Measurements from ENCODE around the gene MXD4. TPM values are rescaled to one million over a fixed set of nuclear protein-coding genes. Genes with fewer than 3 reads are reported as not detected.

MXD4 gene
- total RNA-seq, 1 experiment from 2014 or later, result 18.9 TPM

GRCh38 chr4:2219233-2219760 is 42.6 kb downstream of the MXD4 start:
- no peaks in the 10 kb centered on the region for H3K9me2 ChIP-seq (replicated peaks; ENCODE audit: low read length)
- peak; percentile 45 for DNase-seq
- H3K36me3 ChIP-seq (ENCODE audit: low read depth, low read length), result no peaks in the 10 kb centered on the region
- H3K9ac ChIP-seq (ENCODE audit: low read length), result no peak overlapping the region
- H3K4me1 ChIP-seq (ENCODE audit: insufficient read depth, low read length), result peaks cover 29% of the 10 kb centered on the region
- ATAC-seq, result no peak
- no peaks in the 10 kb centered on the region for H3F3A ChIP-seq (ENCODE audit: low read length, unreplicated experiment)
- H3K9me3 ChIP-seq (ENCODE audit: low read length), result no peaks in the 10 kb centered on the region
- POLR2A ChIA-PET (ENCODE audit: unreplicated experiment), result no interaction called here
- intact Hi-C loops (cut with micrococcal nuclease), result no loop called here
- H3K79me2 ChIP-seq (ENCODE audit: low read length), result no peaks in the 10 kb centered on the region
- TF ChIP-seq EZH2phosphoT487 (IDR thresholded peaks at IDR 0.05; ENCODE audit: borderline replicate concordance, low read length), result no peak
- TF ChIP-seq CTCF (conservative IDR thresholded peaks at IDR 0.05; ENCODE audit: low read depth, low read length), result no peak
- no peak for TF ChIP-seq EZH2 (IDR thresholded peaks at IDR 0.05; ENCODE audit: low read length, unreplicated experiment)
- H3K27ac ChIP-seq (ENCODE audit: low read length), result no peak overlapping the region
- no peak overlapping the region for H3K4me3 ChIP-seq (ENCODE audit: low read length)
- no peaks in the 10 kb centered on the region for H4K20me1 ChIP-seq (ENCODE audit: low read length)
- no TSS peak for BruUV-seq (replicated peaks)
- CTCF ChIA-PET, result interaction anchor here (1.0 to 1.1 kb wide), 2 partner anchors 19 to 243 kb away, joined by 3 read pairs; no protein-coding TSS in a partner anchor
- H3K27me3 ChIP-seq (ENCODE audit: low read length), result no peaks in the 10 kb centered on the region
- no peak overlapping the region for H3K4me2 ChIP-seq (ENCODE audit: low read length)
- H2AFZ ChIP-seq (ENCODE audit: low read length), result no peak overlapping the region

- Histone ChIP-seq H3K4me3 (ENCODE audit: low read length) (no peak overlapping the region), H3K36me3 (ENCODE audit: low read depth, low read length) (no peaks in the 10 kb centered on the region), H3K27ac (ENCODE audit: low read length) (no peak overlapping the region), H3K9ac (ENCODE audit: low read length) (no peak overlapping the region), H2AFZ (ENCODE audit: low read length) (no peak overlapping the region), H4K20me1 (ENCODE audit: low read length) (no peaks in the 10 kb centered on the region), H3K9me3 (ENCODE audit: low read length) (no peaks in the 10 kb centered on the region), H3K27me3 (ENCODE audit: low read length) (no peaks in the 10 kb centered on the region), H3K4me1 (ENCODE audit: insufficient read depth, low read length) (peaks cover 29% of the 10 kb centered on the region), H3F3A (ENCODE audit: low read length, unreplicated experiment) (no peaks in the 10 kb centered on the region), H3K79me2 (ENCODE audit: low read length) (no peaks in the 10 kb centered on the region), H3K4me2 (ENCODE audit: low read length) (no peak overlapping the region), H3K9me2 (replicated peaks; ENCODE audit: low read length) (no peaks in the 10 kb centered on the region)
- ATAC-seq, result no peak
- intact Hi-C loops (cut with micrococcal nuclease), result no loop called here
- ChIA-PET POLR2A (ENCODE audit: unreplicated experiment) (no interaction called here), CTCF (interaction anchor here (0.7 kb wide), 1 partner anchor 231 kb away, joined by 7 read pairs; no protein-coding TSS in a partner anchor)
- TF ChIP-seq EZH2phosphoT487 (IDR thresholded peaks at IDR 0.05; ENCODE audit: borderline replicate concordance, low read length) (no peak), CTCF (conservative IDR thresholded peaks at IDR 0.05; ENCODE audit: low read depth, low read length) (no peak), EZH2 (IDR thresholded peaks at IDR 0.05; ENCODE audit: low read length, unreplicated experiment) (no peak)
- BruUV-seq (replicated peaks), result no TSS peak
- no peak for DNase-seq
Observed at GRCh38 chr4:2218436-2218835, 43.5 kb downstream of the MXD4 start.

- Histone ChIP-seq H3K9me3 (ENCODE audit: low read length) (no peaks in the 10 kb centered on the region), H3K4me3 (ENCODE audit: low read length) (no peak overlapping the region), H3K9me2 (replicated peaks; ENCODE audit: low read length) (no peaks in the 10 kb centered on the region), H3K4me2 (ENCODE audit: low read length) (no peak overlapping the region), H3K27ac (ENCODE audit: low read length) (no peak overlapping the region), H3K79me2 (ENCODE audit: low read length) (no peaks in the 10 kb centered on the region), H3K9ac (ENCODE audit: low read length) (no peak overlapping the region), H3K27me3 (ENCODE audit: low read length) (no peaks in the 10 kb centered on the region), H2AFZ (ENCODE audit: low read length) (no peak overlapping the region), H4K20me1 (ENCODE audit: low read length) (no peaks in the 10 kb centered on the region), H3K36me3 (ENCODE audit: low read depth, low read length) (no peaks in the 10 kb centered on the region), H3F3A (ENCODE audit: low read length, unreplicated experiment) (no peaks in the 10 kb centered on the region), H3K4me1 (ENCODE audit: insufficient read depth, low read length) (peaks cover 22% of the 10 kb centered on the region)
- DNase-seq, result peak; percentile 85
- ChIA-PET CTCF (no interaction called here), POLR2A (ENCODE audit: unreplicated experiment) (no interaction called here)
- peak; percentile 74 for ATAC-seq
- intact Hi-C loops (cut with micrococcal nuclease), result no loop called here
- no TSS peak for BruUV-seq (replicated peaks)
- no peak for TF ChIP-seq EZH2phosphoT487 (IDR thresholded peaks at IDR 0.05; ENCODE audit: borderline replicate concordance, low read length)
- no peak for TF ChIP-seq EZH2 (IDR thresholded peaks at IDR 0.05; ENCODE audit: low read length, unreplicated experiment)
- no peak for TF ChIP-seq CTCF (conservative IDR thresholded peaks at IDR 0.05; ENCODE audit: low read depth, low read length)
Observed at GRCh38 chr4:2217726-2218125, 44.2 kb downstream of the MXD4 start.
